NCI-H1694 treated with DMSO at 0.1 percent for 48 hours (cell line): ENCODE data around the gene DNM2.
"Not testable (repeated sequence)": the region's sequence is repeated elsewhere in the genome, so short reads cannot be mapped to it uniquely, and the experiment has no call there.

Source experiments
- DNase-seq: peaks from one replicate; lab custom pipeline; 2025; lab: John Stamatoyannopoulos, UW

The DNM2 gene

DNA sequence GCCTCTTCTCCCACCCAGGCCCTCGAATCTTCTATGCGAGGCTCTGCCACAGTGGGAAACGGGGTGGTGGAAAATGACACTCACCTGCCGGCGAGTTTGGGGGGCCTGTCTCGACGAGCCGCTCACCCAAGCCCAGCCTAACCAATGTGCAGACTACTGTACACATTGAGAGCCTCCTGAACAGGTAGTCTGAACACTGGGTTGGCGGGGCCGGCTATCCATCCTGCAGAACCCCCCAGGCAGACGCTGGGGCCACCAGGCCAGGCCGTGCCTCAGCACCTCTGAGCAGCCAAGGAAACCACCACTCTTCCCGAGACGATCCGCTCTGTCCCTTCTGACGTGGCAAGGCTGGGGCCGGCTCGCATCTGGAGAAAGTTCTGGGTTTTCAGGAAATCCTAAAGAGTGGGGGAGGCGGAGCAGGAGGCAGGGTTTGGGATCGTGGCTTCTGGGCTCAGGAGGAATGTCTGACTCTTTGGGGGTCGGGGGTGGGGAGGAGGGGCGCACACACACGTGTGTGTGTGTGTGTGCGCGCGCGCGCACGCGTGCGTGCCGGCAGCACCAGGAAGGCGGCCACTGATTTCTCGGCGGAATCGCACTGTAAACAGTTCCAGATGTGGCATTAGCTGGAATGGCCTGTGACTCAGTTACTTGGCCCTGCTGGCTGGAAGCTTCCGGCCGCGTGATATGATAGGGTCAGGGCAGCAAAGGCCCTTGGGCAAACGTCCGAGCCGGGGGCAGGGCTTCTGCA is 99.6 kb downstream of the DNM2 start:
- DNase-seq, result no peak

DNA sequence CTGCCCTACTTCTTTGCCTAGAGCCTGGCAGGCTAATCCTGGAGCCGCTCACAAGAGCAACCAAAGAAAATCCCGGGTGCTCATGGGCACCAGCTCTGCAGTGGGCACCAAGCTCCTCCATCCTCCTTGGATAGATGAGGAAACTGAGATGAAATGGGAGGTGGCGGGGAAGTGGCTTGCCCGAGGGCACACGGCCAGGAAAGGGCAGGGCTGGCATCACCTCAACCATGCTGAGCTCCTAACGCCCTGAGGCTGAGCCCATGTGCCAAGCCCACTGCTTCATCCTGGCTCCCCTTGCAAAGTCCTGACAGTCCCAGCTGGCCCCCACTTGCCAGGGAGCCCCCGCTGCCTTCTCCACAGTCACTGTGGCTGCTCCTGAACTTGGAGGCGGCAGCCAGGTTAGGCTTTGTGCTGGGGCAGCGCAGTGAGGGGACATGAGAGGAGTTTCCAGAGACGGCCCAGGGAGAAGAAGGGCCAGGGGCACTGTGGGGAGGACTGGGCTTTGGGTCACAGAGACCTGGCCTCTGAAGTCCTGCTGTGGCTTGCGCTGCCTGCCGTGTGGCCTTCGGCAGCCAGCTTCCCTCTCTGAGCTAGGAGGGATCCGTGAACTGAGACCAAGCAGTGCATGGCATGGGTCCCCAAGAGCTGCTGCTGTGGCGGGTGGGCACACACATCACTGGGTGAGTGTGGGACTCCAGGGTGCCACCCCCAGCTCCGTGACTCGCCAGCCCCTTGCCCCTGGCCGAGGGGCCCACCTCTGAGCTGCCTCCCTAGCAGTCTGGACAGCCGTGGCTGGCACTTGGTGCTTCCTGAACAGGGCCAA is 100.6 kb downstream of the DNM2 start:
- no peak for DNase-seq

DNA sequence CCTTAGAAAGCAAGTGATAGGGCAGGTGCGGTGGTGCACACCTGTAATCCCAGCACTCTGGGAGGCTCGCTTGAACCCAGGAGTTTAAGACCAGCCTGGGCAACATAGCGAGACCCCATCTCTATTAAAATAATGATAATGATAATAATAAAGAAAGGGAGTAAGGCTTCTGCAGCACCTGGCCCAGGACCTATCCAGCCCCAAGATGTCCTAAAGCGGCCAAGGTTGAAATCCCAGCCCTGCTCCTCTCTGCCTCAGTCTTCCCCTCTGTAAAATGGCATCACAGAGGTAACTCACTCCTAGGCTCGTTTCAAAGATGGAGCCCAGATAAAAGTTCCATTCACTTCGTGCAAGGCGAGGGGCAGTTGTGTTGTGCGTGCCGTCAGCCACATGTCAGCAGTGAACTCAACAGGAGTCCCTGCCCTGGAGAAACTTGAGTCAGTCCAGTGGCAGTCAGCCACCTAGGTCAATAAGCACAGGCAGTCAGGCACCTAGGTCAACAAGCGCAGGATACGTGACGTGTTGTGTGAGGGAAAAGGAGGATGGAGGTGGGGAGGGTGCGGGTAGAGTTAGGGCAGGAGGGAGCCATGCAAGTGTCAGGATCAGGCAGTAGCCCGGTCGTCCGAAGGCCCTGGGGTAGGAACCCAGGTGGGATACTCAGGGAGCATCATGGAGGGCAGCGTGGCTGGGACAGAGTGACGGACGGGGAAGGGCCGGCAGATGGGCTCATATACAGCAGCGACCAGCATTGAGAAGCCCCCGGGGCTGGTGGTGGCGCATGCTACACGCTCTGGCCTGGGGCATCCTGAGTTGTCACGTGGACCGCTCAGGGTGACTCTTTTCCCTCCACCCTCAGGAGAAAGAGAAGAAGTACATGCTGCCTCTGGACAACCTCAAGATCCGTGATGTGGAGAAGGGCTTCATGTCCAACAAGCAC is 101.5 kb downstream of the DNM2 start:
- no peak for DNase-seq

- no peak for DNase-seq
Observed at GRCh38 chr19:10820173-10820572, 102.3 kb downstream of the DNM2 start.

- DNase-seq, result no peak
Observed at GRCh38 chr19:10823690-10824089, 105.8 kb downstream of the DNM2 start.

- DNase-seq, result no peak
Observed at GRCh38 chr19:10826231-10826630, 108.4 kb downstream of the DNM2 start.

DNA sequence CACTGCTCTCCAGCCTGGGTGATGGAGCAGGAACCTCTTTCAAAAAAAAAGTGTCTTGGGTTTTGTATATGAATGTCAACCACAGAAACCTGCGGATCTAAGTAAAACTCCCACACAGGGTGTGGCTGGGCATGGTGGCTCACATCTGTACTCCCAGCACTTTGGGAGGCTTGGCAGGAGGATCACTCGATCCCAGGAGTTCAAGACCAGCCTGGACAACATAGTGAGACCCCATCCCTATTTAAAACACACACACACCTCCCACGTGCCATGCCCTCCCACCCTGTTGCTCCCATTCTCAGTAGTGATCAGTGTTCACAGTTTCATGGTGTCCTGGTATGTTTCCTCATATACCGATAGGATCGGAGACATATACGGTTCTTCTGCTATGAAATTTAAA is 109.0 kb downstream of the DNM2 start:
- no peak for DNase-seq

DNA sequence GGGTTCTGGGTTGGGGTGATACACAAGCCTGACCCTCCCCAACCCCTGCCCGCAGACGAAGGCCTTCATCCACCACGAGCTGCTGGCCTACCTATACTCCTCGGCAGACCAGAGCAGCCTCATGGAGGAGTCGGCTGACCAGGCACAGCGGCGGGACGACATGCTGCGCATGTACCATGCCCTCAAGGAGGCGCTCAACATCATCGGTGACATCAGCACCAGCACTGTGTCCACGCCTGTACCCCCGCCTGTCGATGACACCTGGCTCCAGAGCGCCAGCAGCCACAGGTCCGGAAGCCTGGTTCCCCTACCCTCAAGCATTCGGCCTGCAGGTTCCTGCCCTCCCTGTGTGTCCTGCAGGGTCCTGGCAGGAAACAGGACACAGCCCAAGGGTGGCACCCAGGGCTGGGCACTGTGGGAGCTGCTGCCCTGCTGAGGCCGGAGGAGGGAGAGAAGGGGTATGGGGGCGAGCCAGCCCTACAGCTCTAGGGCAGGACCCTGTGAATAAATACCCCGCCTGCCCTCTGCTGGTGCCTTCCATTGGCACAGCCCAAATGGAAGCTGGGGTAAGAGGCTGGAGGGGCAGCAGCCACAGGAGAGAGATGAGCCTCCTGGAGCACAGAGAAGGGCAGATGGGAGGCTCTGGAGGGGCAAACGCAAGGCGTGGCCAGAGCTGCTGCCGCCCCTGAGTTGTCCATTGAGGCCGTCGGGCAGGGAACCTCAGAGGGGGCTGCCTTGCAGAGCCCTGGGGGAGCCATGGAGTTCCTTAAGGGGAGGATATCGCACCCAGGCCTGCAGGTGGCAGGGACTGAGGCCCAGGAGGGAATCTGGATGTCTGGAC is 111.3 kb downstream of the DNM2 start:
- DNase-seq, result no peak

DNA sequence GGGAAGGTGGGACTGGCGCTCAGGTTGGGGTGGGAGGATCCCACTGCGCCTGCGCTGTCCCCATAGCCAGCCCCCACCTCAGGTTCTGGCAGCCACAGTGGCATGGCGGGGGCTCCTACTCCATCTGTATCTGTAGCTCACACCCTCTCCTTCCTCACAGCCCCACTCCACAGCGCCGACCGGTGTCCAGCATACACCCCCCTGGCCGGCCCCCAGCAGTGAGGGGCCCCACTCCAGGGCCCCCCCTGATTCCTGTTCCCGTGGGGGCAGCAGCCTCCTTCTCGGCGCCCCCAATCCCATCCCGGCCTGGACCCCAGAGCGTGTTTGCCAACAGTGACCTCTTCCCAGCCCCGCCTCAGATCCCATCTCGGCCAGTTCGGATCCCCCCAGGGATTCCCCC is 112.1 kb downstream of the DNM2 start:
- no peak for DNase-seq

DNA sequence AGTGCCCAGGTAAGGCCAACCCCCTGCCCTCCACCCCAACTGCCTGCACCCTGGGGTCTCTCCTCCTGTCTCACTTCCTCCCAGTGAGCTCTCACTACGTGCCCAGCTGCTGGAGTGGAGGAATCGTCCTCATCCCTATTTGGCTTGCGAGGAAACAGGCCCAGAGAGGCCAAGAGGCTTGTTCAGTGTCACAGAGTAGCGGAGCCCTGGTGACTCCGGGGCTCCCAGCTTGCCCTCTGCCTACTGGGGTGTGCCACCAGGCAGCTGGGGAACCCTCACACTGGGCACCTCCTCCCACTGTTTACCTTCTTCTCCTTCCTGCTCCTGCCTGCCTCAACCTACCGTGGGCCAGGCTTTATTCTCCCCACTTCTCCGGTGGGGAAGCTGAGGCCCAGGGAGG is 112.5 kb downstream of the DNM2 start:
- no peak for DNase-seq

GRCh38 chr19:10830931-10831779 is 113.3 kb downstream of the DNM2 start:
- no peak for DNase-seq

DNA sequence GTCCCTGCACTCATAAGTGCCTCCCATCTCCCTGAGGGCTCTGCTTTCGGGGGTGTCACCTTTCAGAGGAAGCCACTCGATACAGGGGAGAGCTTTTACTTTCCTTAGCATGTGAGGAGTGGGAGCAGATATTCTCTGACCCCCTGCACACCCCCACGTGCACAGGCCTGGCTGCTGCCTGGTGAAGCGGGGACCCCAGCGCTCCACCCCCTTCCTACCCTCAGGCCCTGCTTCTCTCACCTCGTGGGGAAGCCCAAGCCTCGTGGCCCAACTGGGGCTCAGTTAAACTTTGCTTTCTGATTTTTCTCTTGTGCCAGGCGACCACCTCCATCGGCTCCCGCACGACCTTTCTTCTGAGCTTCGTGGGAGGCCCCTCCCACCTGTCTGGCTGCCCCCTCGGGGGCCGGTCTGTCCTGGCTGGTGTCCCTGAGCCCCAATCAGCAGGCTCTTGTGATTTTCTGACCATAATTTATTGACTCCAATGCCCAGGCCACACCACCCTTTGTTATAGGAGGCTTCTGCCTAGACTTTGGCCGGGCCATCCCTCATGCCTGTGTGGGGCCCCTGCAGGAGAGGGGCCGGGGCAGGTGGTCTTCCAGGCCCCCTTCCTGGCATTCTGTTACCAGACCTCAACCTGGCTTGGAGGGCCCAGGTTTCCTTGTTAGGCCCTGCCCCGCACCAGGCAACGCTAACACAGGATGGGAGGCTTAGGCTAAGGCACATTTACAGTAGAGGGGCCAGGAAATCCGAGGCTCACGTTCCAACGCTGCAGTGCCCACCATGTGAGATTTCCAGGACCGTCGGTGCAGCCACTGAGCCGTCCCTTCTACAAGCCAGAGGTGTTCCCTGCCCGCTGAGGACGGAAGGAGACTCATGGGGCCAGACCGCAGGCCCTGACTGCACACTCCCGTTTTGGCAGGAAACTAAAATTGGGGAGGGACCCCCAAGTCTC is 114.4 kb downstream of the DNM2 start:
- no peak for DNase-seq

GRCh38 chr19:10832939-10833296 is 115.0 kb downstream of the DNM2 start:
- no peak for DNase-seq

GRCh38 chr19:10835089-10835753 is 117.3 kb downstream of the DNM2 start:
- no peak for DNase-seq

GRCh38 chr19:10835754-10836478 is 118.0 kb downstream of the DNM2 start, which contains the start of gene TMED1:
Gene TMED1 (minus strand): TSS chr19:10836212. CDS start chr19:10836191, 21 bp downstream.
- DNase-seq, result peak; percentile 92

GRCh38 chr19:10836479-10837330 is 118.8 kb downstream of the DNM2 start:
- peak; percentile 91 for DNase-seq

- not testable (repeated sequence) for DNase-seq
Observed at GRCh38 chr19:10837649-10838048, 119.8 kb downstream of the DNM2 start.
